ENCODE measurements around the gene ANKRD34B. TPM values are rescaled to one million over a fixed set of nuclear protein-coding genes. Genes with fewer than 3 reads are reported as not detected.
"Not testable (repeated sequence)": the region's sequence is repeated elsewhere in the genome, so short reads cannot be mapped to it uniquely, and the experiment has no call there.

Gene ANKRD34B
- total RNA-seq, 2 experiments from 2014 or later = not detected

- H3K9me3 Mint-ChIP-seq (ENCODE audit: low read depth) = no peaks in the 10 kb centered on the region
- no peak for DNase-seq
- H3K36me3 Mint-ChIP-seq = no peaks in the 10 kb centered on the region
- H3K27ac Mint-ChIP-seq = no peak overlapping the region
- H3K27me3 Mint-ChIP-seq = peaks cover 14% of the 10 kb centered on the region
- H3K4me1 Mint-ChIP-seq = no peaks in the 10 kb centered on the region
- no peak for ATAC-seq
- CTCF ChIA-PET = no interaction called here
- no peak overlapping the region for H3K4me3 Mint-ChIP-seq
Measured at GRCh38 chr5:80591352-80591751, 21.3 kb upstream of the ANKRD34B start.

GRCh38 chr5:80590766-80591165 lies 20.7 kb upstream of the ANKRD34B start:
- no peaks in the 10 kb centered on the region for H3K36me3 Mint-ChIP-seq
- ATAC-seq = no peak
- no peaks in the 10 kb centered on the region for H3K4me1 Mint-ChIP-seq
- H3K27me3 Mint-ChIP-seq = peaks cover 14% of the 10 kb centered on the region
- CTCF ChIA-PET = no interaction called here
- no peaks in the 10 kb centered on the region for H3K9me3 Mint-ChIP-seq (ENCODE audit: low read depth)
- no peak for DNase-seq
- no peak overlapping the region for H3K4me3 Mint-ChIP-seq
- H3K27ac Mint-ChIP-seq = no peak overlapping the region

- no peaks in the 10 kb centered on the region for H3K36me3 Mint-ChIP-seq
- no peaks in the 10 kb centered on the region for H3K4me1 Mint-ChIP-seq
- CTCF ChIA-PET = no interaction called here
- H3K4me3 Mint-ChIP-seq = no peak overlapping the region
- peaks cover 14% of the 10 kb centered on the region for H3K27me3 Mint-ChIP-seq
- no peaks in the 10 kb centered on the region for H3K9me3 Mint-ChIP-seq (ENCODE audit: low read depth)
- no peak for ATAC-seq
- H3K27ac Mint-ChIP-seq = no peak overlapping the region
- DNase-seq = no peak
Measured at GRCh38 chr5:80588858-80589540, 18.9 kb upstream of the ANKRD34B start.

GRCh38 chr5:80584770-80585169 lies 14.7 kb upstream of the ANKRD34B start:
- H3K9me3 Mint-ChIP-seq (ENCODE audit: low read depth) = no peaks in the 10 kb centered on the region
- H3K4me1 Mint-ChIP-seq = no peaks in the 10 kb centered on the region
- no peak overlapping the region for H3K4me3 Mint-ChIP-seq
- H3K27me3 Mint-ChIP-seq = peaks cover 16% of the 10 kb centered on the region
- no peak overlapping the region for H3K27ac Mint-ChIP-seq
- DNase-seq (no peak), ATAC-seq (no peak)
- CTCF ChIA-PET = no interaction called here
- H3K36me3 Mint-ChIP-seq = no peaks in the 10 kb centered on the region

GRCh38 chr5:80580291-80580690 lies 10.2 kb upstream of the ANKRD34B start:
- H3K4me3 Mint-ChIP-seq; H3K36me3 Mint-ChIP-seq; DNase-seq; ATAC-seq; H3K9me3 Mint-ChIP-seq (ENCODE audit: low read depth); H3K27ac Mint-ChIP-seq; CTCF ChIA-PET: not testable (repeated sequence)
- H3K27me3 Mint-ChIP-seq = peaks cover 49% of the 10 kb centered on the region
- peaks cover 14% of the 10 kb centered on the region for H3K4me1 Mint-ChIP-seq

- Mint-ChIP-seq H3K4me1 (peaks cover 14% of the 10 kb centered on the region), H3K4me3 (no peak overlapping the region), H3K9me3 (ENCODE audit: low read depth) (no peaks in the 10 kb centered on the region), H3K27me3 (peaks cover 58% of the 10 kb centered on the region), H3K36me3 (no peaks in the 10 kb centered on the region), H3K27ac (no peak overlapping the region)
- ATAC-seq (no peak), DNase-seq (no peak)
- CTCF ChIA-PET = no interaction called here
Measured at GRCh38 chr5:80579050-80579449, 9.0 kb upstream of the ANKRD34B start.

GRCh38 chr5:80577707-80578106 lies 7.6 kb upstream of the ANKRD34B start:
- CTCF ChIA-PET = no interaction called here
- no peaks in the 10 kb centered on the region for H3K9me3 Mint-ChIP-seq (ENCODE audit: low read depth)
- ATAC-seq (no peak), DNase-seq (no peak)
- no peaks in the 10 kb centered on the region for H3K36me3 Mint-ChIP-seq
- H3K27ac Mint-ChIP-seq = no peak overlapping the region
- H3K4me3 Mint-ChIP-seq = no peak overlapping the region
- peaks cover 66% of the 10 kb centered on the region for H3K27me3 Mint-ChIP-seq
- peaks cover 14% of the 10 kb centered on the region for H3K4me1 Mint-ChIP-seq

- Mint-ChIP-seq H3K4me3 (no peak overlapping the region), H3K9me3 (ENCODE audit: low read depth) (no peaks in the 10 kb centered on the region), H3K27ac (no peak overlapping the region), H3K4me1 (peaks cover 14% of the 10 kb centered on the region), H3K27me3 (peaks cover 74% of the 10 kb centered on the region), H3K36me3 (no peaks in the 10 kb centered on the region)
- CTCF ChIA-PET = no interaction called here
- ATAC-seq = peak; percentile 16
- DNase-seq = no peak
Measured at GRCh38 chr5:80576383-80576782, 6.3 kb upstream of the ANKRD34B start.

GRCh38 chr5:80573062-80573461 lies 3.0 kb upstream of the ANKRD34B start:
- Mint-ChIP-seq H3K4me1 (peaks cover 17% of the 10 kb centered on the region), H3K27ac (no peak overlapping the region), H3K4me3 (no peak overlapping the region), H3K36me3 (no peaks in the 10 kb centered on the region), H3K27me3 (peaks cover 82% of the 10 kb centered on the region), H3K9me3 (ENCODE audit: low read depth) (no peaks in the 10 kb centered on the region)
- CTCF ChIA-PET = no interaction called here
- no peak for DNase-seq
- ATAC-seq = no peak

- Mint-ChIP-seq H3K4me1 (peaks cover 5% of the 10 kb centered on the region), H3K27me3 (peaks cover 82% of the 10 kb centered on the region), H3K36me3 (no peaks in the 10 kb centered on the region), H3K4me3 (no peak overlapping the region), H3K9me3 (ENCODE audit: low read depth) (no peaks in the 10 kb centered on the region), H3K27ac (no peak overlapping the region)
- ATAC-seq = peak; percentile 32
- CTCF ChIA-PET = interaction anchor here (0.6 kb wide), 1 partner anchor 31 kb away, joined by 3 read pairs; no protein-coding TSS in a partner anchor
- no peak for DNase-seq
Measured at GRCh38 chr5:80569086-80569960, 757 bp downstream of the ANKRD34B start.

GRCh38 chr5:80568251-80568650 lies 1.8 kb downstream of the ANKRD34B start:
- no peak overlapping the region for H3K27ac Mint-ChIP-seq
- H3K27me3 Mint-ChIP-seq = peaks cover 76% of the 10 kb centered on the region
- H3K36me3 Mint-ChIP-seq = no peaks in the 10 kb centered on the region
- ATAC-seq (no peak), DNase-seq (no peak)
- H3K9me3 Mint-ChIP-seq (ENCODE audit: low read depth) = no peaks in the 10 kb centered on the region
- H3K4me1 Mint-ChIP-seq = peaks cover 5% of the 10 kb centered on the region
- H3K4me3 Mint-ChIP-seq = no peak overlapping the region
- CTCF ChIA-PET = interaction anchor here (1.1 kb wide), 1 partner anchor 9 kb away, joined by 3 read pairs; no protein-coding TSS in a partner anchor

GRCh38 chr5:80566711-80567259 lies 3.3 kb downstream of the ANKRD34B start:
- peaks cover 5% of the 10 kb centered on the region for H3K4me1 Mint-ChIP-seq
- CTCF ChIA-PET = no interaction called here
- DNase-seq (no peak), ATAC-seq (no peak)
- H3K4me3 Mint-ChIP-seq = no peak overlapping the region
- H3K27me3 Mint-ChIP-seq = peaks cover 73% of the 10 kb centered on the region
- no peaks in the 10 kb centered on the region for H3K36me3 Mint-ChIP-seq
- H3K27ac Mint-ChIP-seq = no peak overlapping the region
- H3K9me3 Mint-ChIP-seq (ENCODE audit: low read depth) = no peaks in the 10 kb centered on the region

- Mint-ChIP-seq H3K4me1 (peaks cover 2% of the 10 kb centered on the region), H3K27ac (no peak overlapping the region), H3K36me3 (no peaks in the 10 kb centered on the region), H3K9me3 (ENCODE audit: low read depth) (no peaks in the 10 kb centered on the region), H3K27me3 (peaks cover 68% of the 10 kb centered on the region), H3K4me3 (no peak overlapping the region)
- DNase-seq (no peak), ATAC-seq (no peak)
- CTCF ChIA-PET = no interaction called here
Measured at GRCh38 chr5:80565330-80565729, 4.8 kb downstream of the ANKRD34B start.

GRCh38 chr5:80559244-80559643 lies 10.8 kb downstream of the ANKRD34B start:
- peaks cover 56% of the 10 kb centered on the region for H3K27me3 Mint-ChIP-seq
- CTCF ChIA-PET = interaction anchor here (1.5 kb wide), 1 partner anchor 9 kb away, joined by 3 read pairs; no protein-coding TSS in a partner anchor
- ATAC-seq (no peak), DNase-seq (no peak)
- no peaks in the 10 kb centered on the region for H3K4me1 Mint-ChIP-seq
- no peak overlapping the region for H3K4me3 Mint-ChIP-seq
- no peaks in the 10 kb centered on the region for H3K36me3 Mint-ChIP-seq
- no peaks in the 10 kb centered on the region for H3K9me3 Mint-ChIP-seq (ENCODE audit: low read depth)
- H3K27ac Mint-ChIP-seq = no peak overlapping the region

Data from activated CD8-positive, alpha-beta memory T cell treated with anti-CD3 and anti-CD28 coated beads, Interleukin-2, amount 10 ng/mL, durations not matched to agents 7 days and 5 days (primary cell).